Measurements from ENCODE around the gene AMER3.
"Not testable (repeated sequence)": the region's sequence is repeated elsewhere in the genome, so short reads cannot be mapped to it uniquely, and the experiment has no call there.

The AMER3 gene, protein sequence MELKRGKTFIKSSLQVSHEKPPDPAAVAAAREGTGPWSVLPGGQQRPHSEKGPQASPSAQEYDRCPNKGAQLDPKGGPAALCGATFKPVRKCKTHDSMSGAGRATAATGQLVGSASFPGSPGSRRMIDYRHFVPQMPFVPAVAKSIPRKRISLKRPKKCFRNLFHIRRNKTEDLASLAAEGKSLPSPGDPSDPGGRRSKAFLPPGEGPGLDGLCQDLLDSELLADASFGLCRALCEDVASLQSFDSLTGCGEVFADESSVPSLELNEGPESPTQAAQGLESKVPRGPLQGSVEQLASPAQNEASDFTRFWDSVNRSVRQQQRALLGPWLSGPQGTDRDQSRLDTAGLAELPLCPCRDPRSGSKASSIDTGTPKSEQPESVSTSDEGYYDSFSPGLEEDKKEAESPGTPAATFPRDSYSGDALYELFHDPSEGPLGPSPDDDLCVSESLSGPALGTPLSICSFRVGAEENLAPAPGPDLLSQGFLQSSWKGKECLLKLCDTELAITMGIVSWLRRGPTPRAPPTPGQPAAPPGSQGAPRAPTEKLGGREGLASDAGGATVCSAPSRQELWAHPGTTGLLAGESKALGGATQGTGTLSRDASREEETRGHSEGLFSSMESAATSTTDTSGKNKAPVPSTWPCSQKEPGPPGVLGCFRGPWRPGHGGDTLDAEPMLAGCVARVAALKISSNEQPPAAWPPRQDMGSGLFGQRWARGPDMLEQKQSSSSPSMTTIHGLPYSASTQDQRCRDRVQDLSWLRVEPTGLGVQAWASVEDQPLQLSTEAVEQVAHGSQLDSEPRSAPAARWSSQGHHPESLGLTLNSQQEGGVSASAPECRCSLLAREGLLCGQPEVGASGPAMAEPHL

DNA sequence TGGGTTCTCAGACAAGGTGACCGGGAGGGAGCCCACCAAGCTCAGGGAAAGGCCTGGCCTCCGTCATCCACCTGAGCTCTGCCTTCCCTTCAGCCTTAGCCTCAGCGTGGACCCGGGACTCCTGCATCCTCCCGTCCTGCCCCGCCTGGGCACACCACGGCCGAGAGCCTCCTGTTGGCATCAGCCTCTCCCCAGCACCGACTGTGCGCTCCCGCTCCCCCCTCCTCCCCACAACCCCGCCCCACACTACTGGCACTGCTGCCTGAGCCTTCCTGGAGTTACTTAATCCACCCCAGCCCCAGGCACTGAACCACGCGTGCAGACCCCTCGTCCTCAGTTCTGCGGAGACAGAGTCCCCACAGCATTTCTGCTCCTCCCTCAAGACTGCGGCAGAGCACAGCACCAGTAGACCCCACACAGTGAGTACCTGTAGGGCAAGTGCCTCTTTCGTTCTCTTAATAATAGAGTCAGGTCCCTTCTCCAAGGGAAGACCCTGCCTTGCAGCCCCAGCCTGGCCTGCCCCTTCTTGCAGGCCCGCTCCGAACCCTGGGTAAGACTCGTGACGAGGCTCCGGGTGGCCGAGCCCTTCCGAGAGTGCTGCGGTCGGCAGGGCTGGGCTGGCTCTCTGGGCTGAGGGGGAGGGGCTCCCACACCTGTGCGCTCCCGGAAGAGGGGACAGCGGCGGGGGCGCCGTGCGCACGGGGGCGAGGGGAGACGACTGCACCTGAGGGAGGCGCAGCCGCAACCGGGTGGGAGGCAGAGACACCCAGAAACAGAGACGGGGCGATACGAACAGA lies at the start of gene AMER3:
Gene AMER3 (plus strand): TSS at position 285 of the 797 bp plus-strand sequence. CDS start 6,533 bp downstream, outside the sequence.
- no peak for FAIRE-seq

DNA sequence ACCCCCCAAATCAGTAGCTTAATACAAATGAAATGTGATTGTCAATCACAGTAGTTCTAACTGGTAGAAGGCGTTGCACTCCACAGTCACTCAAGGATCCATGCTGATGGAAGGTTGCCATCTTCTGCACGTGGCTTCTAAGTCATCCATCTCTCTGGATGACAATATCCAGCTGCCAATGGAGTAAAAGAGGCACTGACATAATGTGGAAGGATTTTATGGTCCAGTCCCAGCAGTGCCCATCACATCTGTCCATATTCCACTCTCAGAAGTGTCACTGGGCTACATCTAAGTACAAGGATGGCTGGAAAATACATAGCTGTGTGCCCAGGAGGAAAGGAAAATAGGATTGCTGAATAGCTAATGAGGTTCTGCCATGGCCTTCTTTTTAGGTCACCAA lies 40.5 kb upstream of the AMER3 start:
- not testable (repeated sequence) for FAIRE-seq

DNA sequence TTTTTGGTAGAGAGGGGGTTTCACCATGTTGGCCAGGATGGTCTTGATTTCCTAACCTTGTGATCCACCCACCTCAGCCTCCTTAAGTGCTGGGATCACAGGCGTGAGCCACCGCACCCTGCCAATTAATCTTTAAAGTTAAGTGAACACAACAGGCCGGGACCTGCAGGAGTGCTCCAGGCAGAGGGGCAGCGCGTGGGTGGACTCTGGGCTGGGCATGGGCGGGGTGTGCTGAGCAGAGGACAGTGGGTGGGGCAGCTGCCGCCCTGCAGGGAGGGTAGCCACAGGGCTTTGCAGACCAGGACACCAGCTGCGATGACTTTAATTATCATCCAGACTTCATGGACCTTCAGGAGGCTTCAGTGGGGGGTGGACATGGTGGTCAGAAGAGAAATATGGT lies 35.3 kb upstream of the AMER3 start:
- no peak for FAIRE-seq

DNA sequence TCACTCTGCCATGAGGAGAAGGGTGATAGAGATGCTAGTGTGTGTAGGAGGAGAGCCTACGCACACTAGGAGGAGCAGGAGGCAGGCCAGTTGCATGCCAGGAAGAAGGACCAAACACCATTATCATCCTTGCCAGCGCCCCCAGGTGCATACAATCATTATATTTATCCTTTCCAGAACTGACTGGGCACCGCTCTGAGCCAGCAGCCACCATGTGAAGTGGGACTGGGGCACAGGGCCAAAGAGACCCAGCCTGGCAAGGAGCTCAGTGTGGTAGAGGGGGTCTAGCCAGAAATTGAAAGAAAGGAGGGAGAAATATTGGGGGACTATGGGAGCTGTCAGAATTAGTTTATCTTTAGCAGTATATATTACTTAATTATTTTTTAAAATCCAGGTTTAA lies 34.8 kb upstream of the AMER3 start:
- FAIRE-seq = no peak

DNA sequence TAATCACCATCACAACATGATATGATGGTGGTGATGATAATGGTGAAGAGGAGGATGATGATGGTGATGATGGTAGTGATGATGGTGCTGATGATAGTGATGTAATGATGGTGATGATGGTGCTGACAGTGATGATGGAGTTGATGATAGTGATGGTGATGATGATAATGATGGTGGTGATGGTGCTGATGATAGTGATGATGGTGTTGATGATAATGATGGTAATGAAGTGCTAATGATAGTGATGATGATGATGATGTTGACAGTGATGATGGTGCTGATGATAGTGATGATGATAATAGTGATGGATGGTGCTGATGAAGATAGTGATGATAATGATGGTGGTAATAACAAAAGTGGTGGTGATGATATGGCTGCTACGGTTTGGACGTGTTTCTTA lies 30.9 kb upstream of the AMER3 start:
- FAIRE-seq = no peak

DNA sequence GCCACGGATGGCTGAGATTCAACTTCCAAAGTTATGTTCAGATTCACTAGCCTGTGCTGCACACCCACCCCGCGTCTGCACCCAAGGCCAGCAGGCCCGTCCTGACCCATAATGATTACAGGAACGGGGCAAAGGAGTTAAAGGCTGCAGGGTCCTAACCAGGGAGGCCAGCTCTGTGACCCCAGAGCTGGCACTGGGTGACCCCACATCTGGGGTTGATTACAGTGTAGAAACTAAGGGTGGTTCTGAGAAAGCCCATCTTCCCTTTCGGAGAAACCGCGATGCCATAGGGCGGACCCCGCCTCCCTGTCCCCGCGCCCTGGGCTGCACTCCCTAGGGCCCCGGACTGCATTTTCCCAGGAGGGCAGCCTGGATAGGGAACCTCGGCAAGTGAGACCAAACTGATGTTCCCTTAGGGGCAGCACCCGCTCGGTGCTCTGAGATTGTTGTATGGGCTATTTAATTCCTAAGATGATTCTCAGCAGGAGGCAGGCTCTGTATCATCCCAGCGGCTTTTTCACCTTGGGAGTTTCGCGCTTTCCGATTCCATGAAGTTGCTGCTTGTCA lies 28.6 kb upstream of the AMER3 start:
- FAIRE-seq = no peak

DNA sequence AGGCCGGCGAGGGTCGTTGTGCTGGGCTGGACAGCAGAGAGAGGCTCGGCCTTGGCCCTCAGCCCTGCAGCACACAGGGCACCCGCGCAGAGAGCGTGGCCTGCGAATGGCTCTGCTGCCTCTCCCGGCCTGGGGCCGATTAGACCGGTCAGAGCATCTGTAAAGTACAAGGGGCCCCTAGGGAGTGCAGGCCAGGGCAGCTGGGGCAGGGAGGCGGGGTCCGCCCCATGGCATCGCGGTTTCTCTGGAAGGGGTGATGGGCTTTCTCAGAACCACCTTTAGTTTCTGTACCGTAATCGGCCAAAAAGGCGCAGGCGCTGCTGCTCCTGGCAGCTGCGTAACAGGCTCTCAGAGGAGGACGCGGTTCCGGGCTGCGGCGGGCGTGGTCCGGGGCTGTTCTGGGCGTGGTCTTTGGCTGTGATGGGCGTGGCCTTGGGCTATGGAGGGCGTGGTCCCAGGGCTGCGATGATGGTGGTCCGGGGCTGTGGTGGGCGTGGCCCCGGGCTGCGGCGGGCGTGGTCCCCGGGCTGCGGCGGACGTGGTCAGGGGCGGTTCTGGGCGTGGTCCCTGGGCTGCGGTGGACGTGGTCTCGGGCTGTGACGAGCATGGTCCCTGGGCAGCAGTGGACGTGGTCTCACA lies 27.9 kb upstream of the AMER3 start:
- no peak for FAIRE-seq

DNA sequence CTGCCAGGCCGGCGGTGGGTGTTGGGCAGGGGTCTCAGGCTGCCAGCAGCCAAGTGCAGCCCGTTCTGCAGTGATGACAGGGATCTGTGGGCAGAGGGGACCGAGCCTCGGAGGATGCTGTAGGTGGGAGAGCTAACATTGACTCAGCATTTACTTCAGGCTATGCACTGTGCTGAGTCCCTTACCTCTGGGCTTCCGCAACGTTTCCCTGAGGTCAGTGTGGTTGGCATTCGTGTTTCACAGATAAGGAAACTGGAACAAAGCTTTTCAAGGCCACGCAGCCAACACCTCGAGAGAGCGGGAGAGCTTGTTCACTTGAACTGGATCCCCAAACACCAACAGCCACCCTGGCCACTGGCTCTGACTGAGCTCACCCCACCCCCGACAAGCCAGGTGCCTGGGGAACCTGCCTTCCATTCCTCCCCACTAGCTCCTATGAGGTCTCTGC lies 27.3 kb upstream of the AMER3 start:
- FAIRE-seq = no peak

DNA sequence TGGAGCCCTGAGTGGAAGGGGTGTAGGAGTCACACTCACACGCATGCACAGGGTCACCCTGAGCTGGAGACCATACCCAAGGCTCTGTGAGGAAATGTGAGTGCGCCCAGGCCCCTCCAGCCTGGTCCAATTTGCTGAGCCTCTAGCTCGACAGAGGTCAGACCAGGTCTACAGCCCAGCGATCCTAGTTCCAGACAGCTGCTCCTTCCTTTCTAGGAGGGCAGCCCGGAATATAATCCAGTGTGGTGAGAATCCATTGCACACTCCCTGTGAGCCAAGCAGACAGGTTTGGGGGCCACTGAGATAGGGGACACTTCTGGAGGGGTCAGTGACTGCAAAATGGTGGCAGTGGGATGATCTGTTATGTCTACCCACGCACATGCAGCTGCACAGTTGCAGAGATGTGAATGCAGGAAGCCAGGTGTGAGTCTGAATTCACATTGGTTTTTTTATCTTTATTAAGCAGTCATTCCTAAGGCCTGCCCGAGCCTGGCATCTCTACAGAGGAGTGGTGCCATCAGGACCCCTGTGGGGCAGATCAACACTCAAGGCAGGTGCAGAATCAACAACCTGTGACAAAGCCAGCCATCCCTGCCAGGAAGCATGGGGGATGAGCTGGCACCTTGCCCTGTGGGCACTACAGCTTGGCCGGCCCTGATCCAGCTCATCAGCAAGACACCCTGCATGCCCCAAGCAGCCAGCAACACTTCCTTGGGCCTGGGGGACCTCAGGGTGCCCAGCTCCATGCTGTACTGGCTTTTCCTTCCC lies 26.6 kb upstream of the AMER3 start, which contains the start of gene GPR148:
Gene GPR148 (plus strand): TSS at position 522 of the 768 bp plus-strand sequence. CDS start 82 bp downstream, at position 604.
- FAIRE-seq = no peak

DNA sequence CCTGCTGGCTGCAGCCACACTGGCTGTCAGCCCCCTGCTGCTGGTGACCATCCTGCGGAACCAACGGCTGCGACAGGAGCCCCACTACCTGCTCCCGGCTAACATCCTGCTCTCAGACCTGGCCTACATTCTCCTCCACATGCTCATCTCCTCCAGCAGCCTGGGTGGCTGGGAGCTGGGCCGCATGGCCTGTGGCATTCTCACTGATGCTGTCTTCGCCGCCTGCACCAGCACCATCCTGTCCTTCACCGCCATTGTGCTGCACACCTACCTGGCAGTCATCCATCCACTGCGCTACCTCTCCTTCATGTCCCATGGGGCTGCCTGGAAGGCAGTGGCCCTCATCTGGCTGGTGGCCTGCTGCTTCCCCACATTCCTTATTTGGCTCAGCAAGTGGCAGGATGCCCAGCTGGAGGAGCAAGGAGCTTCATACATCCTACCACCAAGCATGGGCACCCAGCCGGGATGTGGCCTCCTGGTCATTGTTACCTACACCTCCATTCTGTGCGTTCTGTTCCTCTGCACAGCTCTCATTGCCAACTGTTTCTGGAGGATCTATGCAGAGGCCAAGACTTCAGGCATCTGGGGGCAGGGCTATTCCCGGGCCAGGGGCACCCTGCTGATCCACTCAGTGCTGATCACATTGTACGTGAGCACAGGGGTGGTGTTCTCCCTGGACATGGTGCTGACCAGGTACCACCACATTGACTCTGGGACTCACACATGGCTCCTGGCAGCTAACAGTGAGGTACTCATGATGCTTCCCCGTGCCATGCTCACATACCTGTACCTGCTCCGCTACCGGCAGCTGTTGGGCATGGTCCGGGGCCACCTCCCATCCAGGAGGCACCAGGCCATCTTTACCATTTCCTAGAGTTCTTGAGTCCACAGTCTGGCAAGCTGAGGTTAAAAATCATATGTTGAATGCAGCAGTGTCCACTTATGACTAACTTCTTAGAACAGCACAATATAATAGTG lies 25.7 kb upstream of the AMER3 start:
- no peak for FAIRE-seq

DNA sequence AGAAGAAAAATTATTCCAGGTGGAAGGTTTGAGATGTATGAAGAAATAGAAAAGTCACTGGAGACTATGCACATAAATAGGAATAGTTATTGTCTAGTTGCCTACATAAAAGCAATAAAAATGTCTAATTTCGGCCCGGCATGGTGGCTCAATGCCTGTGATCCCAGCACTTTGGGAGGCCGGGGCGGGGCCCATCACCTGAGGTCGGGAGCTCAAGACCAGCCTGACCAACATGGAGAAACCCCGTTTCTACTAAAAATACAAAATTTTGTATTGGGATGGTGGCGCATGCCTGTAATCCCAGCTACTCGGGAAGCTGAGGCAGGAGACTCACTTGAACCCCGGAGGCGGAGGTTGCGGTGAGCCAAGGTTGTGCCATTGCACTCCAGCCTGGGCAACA lies 23.1 kb upstream of the AMER3 start:
- not testable (repeated sequence) for FAIRE-seq

DNA sequence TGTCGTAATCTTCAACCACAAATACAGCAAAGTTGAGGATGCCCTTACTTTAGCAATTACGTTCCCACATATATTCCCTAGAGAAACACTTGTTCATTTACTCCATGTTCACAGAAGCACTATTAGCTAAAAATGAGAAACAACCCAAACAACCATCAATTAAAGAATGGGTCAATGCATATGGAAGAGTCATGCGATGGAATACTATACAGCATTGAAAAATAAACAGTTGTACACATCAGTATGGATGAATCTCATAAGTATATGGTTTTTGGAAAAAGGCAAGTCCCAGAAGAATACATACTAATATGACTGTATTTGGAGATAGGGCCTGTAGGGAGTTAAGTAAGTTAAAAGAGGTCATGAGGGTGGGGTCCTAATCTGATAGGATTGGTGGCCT lies 20.1 kb upstream of the AMER3 start:
- no peak for FAIRE-seq

DNA sequence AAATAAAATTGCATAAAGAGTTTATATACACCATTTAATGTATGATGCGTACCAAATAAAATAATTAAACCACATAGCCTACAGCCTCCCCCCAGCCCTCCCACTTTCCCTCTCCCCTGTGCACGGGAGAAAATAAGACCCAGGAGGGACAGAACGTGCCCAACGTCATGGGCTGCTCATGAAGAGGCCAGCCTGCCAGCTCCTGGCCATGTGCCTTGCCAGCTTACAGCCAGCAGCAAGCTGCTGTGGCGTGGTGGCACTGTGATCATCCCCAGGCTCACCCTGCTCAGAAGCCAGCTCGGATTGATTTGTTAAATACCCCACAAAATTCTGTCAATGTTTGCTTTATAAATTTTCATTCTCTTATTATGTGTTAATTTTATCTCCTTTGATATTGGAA lies 18.9 kb upstream of the AMER3 start:
- FAIRE-seq = no peak

DNA sequence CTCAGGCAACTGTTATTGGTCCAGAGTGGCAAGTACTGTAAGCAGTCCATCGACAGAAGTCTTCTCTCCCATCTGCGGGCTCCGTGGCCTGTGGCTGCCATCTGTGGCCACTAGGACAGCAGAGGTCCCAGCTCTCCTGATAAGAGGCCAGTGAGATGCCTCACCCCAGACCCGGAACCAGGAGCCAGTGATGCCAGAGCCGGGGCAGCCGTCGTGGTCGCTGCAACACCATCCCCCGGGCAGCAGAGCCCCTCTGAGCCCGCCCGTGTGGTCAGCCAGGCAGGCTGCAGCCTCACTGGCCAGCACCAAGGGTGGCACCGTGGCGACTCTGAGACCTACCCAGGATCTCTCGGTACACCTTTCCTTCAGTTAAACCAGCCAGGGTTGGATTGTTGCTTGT lies 17.7 kb upstream of the AMER3 start:
- FAIRE-seq = no peak

DNA sequence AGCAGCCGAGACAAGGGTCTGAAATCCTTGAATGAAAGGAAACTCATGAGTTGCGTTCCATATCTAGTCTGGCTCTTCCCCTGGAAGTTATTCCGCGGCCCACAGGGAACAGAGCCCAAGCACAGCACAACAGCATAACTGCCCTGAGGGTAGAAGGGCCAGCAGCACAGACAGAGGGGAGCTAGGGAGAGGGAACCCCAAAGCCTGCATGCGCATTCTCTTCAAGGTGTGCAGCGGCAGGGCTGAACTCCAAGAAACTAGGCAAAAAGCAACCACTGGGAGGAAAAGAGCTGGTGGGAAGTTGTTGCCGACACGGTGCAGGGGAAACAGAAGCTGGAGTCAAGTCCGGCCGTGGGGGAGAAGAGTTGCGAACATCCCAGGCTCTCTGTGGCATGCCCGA lies 14.7 kb upstream of the AMER3 start:
- no peak for FAIRE-seq

DNA sequence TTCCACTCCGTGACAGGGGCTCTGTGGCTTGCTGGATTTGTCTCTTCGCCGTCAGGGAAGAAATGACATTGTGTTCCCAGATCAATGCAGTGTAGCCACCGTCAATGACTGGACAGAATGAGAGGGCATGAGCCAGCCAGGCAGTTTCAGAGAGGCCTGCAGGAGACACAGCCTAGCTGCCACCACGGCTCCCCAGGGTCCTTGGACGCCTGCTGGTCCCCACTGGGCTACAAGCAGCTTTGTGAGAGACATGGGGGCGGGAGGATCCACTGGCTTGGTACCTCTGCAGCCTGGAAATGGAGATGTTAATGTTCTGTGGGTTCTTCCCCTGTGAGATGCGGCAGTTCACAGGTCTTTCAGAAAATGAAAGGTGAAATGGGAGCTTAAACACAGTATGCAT lies 12.1 kb upstream of the AMER3 start:
- FAIRE-seq = no peak

DNA sequence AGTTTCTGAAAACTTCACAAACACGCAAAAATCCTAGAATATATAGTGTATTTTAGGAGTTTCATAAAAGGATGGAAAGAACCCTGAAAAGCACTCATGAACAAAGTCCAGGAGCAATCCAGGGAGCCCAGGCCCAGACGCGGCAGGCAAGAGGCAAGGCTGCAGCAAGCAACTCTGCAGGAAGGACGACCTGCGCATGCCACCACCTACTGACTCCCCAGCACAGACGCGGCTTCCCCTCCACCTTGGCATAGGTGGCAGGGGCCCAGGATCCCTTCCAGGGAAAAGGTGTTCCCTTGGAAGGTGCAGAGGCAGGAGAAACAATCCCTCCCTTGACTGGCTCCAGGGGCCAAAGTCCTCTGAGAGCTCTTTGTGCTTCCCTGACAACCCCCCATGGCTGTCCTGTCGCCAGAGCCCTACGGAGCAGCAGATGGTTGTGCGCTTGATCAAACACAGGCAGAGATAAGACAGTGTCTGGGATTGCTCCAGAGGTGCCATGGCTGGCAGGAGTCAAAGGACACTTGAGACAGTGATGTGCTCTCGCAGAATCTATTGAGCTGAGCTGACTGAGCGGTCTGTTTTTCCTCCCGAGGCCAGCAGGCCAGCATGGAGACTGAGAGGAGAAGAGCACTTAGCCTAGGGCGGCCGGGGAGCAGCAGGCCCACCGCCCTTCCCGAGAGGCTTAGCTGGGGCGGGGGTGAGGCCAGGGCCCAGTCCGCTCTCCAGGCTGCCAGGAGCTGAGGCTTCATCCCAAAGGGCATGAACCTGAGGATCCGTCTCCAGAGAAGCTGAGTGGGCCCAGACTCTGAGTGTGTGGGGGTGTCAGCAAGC lies 10.8 kb upstream of the AMER3 start:
- no peak for FAIRE-seq

DNA sequence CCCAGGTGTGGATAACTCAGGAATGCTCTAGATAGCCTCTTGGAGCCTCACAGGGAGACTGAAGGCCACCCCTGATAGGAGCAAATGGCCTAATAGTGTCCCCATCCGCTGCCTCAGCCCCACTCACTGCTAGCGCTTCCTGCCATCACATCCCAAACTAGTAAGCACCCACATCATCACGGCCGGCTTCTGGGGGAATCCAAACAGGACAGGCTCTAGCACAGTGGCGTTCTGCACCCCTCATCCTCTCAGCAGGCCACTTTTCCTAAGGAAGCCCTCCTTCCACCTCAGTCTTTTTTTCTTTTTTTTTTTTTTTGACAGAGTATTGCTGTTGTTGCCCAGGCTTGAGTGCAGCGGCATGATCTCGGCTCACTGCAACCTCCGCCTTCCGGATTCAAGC lies 6.3 kb upstream of the AMER3 start:
- FAIRE-seq = no peak

DNA sequence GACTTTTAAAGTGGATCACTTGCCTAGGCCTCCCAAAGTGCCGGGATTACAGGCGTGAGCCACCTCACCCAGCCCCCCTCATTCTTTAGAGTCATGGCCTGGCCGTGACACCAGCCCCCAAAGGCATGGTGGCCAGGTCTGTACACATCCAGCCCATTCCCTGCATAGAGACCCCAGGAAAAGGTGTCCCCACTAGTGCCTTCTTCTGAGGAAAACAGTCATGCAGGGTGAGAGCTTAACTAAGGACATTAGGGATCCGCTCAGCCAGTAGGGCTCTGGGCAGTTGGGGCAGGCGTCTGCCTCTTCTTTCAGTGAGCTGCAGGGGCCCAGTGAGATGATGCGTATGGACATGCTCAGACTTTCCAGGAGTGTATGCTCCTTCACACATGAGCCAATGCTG lies 5.7 kb upstream of the AMER3 start:
- FAIRE-seq = no peak
